ENCODE measurements around the gene C1QL1.

DNA sequence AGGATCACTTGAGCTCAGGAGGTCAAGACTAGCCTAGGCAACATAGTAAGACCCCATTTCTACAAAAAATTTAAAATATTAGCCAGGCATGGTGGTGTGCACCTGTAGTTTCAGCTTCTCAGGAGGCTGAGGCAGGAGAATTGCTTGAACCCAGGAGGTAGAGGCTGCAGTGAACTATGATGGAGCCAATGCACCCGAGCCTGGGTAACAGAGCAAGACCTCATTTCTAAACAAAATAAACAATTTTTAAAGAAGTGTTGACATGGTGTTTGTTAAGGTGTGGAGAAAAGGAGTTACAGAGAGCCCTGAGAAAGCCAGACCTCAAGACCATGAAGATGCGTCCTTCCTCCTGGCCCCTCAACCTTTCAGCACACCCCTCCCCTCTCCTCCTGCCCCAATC lies 37.6 kb upstream of the C1QL1 start:
- TF ChIP-seq, protein P1, sequence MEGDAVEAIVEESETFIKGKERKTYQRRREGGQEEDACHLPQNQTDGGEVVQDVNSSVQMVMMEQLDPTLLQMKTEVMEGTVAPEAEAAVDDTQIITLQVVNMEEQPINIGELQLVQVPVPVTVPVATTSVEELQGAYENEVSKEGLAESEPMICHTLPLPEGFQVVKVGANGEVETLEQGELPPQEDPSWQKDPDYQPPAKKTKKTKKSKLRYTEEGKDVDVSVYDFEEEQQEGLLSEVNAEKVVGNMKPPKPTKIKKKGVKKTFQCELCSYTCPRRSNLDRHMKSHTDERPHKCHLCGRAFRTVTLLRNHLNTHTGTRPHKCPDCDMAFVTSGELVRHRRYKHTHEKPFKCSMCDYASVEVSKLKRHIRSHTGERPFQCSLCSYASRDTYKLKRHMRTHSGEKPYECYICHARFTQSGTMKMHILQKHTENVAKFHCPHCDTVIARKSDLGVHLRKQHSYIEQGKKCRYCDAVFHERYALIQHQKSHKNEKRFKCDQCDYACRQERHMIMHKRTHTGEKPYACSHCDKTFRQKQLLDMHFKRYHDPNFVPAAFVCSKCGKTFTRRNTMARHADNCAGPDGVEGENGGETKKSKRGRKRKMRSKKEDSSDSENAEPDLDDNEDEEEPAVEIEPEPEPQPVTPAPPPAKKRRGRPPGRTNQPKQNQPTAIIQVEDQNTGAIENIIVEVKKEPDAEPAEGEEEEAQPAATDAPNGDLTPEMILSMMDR (conservative IDR thresholded peaks at IDR 0.05; ENCODE audit: low read depth, low read length): no peak
- no peak for TF ChIP-seq EZH2 (IDR thresholded peaks at IDR 0.05; ENCODE audit: borderline replicate concordance, low read depth, low read length, poor library complexity, severe bottlenecking)

Data from A673 (cell line).